ENCODE results near the gene UBE2V1.

Gene UBE2V1

GRCh38 chr20:50096237-50096636, 16.7 kb downstream of the UBE2V1 start:
- TF ChIP-seq CTCF (IDR thresholded peaks at IDR 0.05; ENCODE audit: low read depth, low read length), result no peak
- no peak overlapping the region for H3K4me3 ChIP-seq (ENCODE audit: low read depth, low read length)

- TF ChIP-seq CTCF (IDR thresholded peaks at IDR 0.05; ENCODE audit: low read depth, low read length), result no peak
- no peak overlapping the region for H3K4me3 ChIP-seq (ENCODE audit: low read depth, low read length)
Observed at GRCh38 chr20:50095476-50096078, 17.4 kb downstream of the UBE2V1 start.

GRCh38 chr20:50094522-50094921, 18.4 kb downstream of the UBE2V1 start:
- no peak overlapping the region for H3K4me3 ChIP-seq (ENCODE audit: low read depth, low read length)
- TF ChIP-seq CTCF (IDR thresholded peaks at IDR 0.05; ENCODE audit: low read depth, low read length), result no peak

GRCh38 chr20:50093240-50093639, 19.7 kb downstream of the UBE2V1 start:
- no peak for TF ChIP-seq CTCF (IDR thresholded peaks at IDR 0.05; ENCODE audit: low read depth, low read length)
- no peak overlapping the region for H3K4me3 ChIP-seq (ENCODE audit: low read depth, low read length)

GRCh38 chr20:50092436-50092835, 20.5 kb downstream of the UBE2V1 start:
- no peak for TF ChIP-seq CTCF (IDR thresholded peaks at IDR 0.05; ENCODE audit: low read depth, low read length)
- no peak overlapping the region for H3K4me3 ChIP-seq (ENCODE audit: low read depth, low read length)

DNA sequence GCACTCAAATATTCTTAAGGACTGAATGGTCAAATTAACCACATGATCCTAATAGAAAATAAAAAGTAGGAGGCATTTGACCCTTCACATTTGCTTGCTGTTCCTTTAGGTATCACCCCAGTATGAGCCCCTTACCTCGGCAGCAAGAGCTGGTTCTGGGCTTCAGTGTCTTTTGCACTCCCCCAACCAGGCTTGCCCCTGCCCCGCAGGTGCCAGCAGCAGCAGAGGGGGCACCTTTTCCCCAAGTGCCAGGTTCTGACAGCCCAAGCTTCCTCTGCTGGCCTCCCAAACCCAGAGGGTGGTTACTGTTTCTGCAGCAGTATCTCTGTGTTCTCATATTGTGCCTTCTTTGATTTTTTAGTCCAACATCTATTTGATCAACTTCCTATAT, 23.2 kb downstream of the UBE2V1 start:
- no peak for TF ChIP-seq CTCF (IDR thresholded peaks at IDR 0.05; ENCODE audit: low read depth, low read length)
- H3K4me3 ChIP-seq (ENCODE audit: low read depth, low read length), result no peak overlapping the region

GRCh38 chr20:50089140-50089786, 23.7 kb downstream of the UBE2V1 start:
- H3K4me3 ChIP-seq (ENCODE audit: low read depth, low read length), result no peak overlapping the region
- TF ChIP-seq CTCF (IDR thresholded peaks at IDR 0.05; ENCODE audit: low read depth, low read length), result no peak
